ENCODE measurements around the gene IMPA2.

DNA sequence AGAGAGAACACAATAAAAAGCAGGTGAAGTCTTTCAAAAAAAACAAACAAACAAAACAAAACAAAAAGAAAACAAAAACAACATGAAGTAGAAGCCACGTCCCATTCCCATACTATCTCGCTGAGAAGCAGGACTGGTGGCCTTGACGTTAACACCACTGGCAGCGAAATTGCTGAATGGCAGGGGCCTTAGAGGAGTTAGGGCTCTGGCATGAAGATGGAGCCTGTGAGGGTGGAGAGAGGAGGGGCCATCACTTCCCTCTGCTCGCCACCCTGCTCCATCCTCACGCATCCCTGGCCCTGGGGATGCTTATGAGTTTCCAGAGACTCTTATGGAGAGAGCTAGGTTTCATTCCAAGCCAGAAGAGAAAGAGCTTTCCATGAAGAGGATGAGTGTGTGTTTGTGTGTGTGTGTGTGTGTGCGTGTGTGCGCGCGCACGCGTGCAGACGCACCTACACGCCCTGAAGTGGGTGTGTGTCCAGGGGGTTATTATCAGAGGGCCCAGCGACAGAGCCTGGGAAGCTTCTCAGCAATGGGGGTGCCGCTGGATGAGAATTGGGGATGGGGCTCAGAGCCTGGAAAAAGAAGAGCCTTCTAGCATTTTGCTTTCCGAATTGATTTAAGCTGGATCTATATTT, 20.4 kb upstream of the IMPA2 start:
- TF ChIP-seq POLR2A (IDR thresholded peaks at IDR 0.05; ENCODE audit: low read depth, low read length) (no peak), POLR2AphosphoS5 (IDR thresholded peaks at IDR 0.05; ENCODE audit: low read depth, low read length) (no peak), TAF1 (IDR thresholded peaks at IDR 0.05; ENCODE audit: borderline replicate concordance, low read depth, low read length) (no peak)

Data from GM12892 (cell line).